K562 (cell line): Measurements from ENCODE around the gene KLC3.

ENCODE experiments used
- CEBPG ChIP-seq, 3 experiments: fragments of 200-800 bp in 1 of 3; sonication (Bioruptor generic) in 1 of 3; sonication (generic) in 1 of 3; formaldehyde crosslinking in 1 of 3; IDR thresholded peaks in 2 of 3; conservative IDR thresholded peaks in 1 of 3; 2 replicates each; pipeline versions ENCODE4 v1.6.1 to v1.8.0; 2016 to 2022; ENCODE audit warnings: missing compliant biosample characterization in 2 of 3, missing genetic modification characterization in 2 of 3, mild to moderate bottlenecking in 1 of 3, missing genetic modification reagents in 1 of 3
- CTCF ChIP-seq, 3 experiments: IDR thresholded peaks in 2 of 3; conservative IDR thresholded peaks in 1 of 3; 2 replicates each; pipeline ENCODE4 v1.5.1; 2011 to 2012; ENCODE audit warnings: low read length in 3 of 3, mild to moderate bottlenecking in 3 of 3, control low read depth in 2 of 3, improper control_type of control experiment in 1 of 3, inconsistent platforms in 1 of 3, low read depth in 1 of 3, mixed read lengths in 1 of 3, moderate library complexity in 1 of 3; ENCODE audit not compliant: insufficient read depth in 2 of 3
- MAFK ChIP-seq: IDR thresholded peaks from 2 replicates; pipeline ENCODE4 v1.6.1; 2011; ENCODE audit warnings: low read length, improper control_type of control experiment
- ZNF592 ChIP-seq: fragments of 450-650 bp; IDR thresholded peaks from 2 replicates; pipeline ENCODE4 v1.6.1; 2017; ENCODE audit warnings: antibody characterized with exemption, mild to moderate bottlenecking

GRCh38 chr19:45391871-45392665 is 51.5 kb downstream of the KLC3 start:
- TF ChIP-seq CEBPG (CRISPR knock-in tag; IDR thresholded peaks at IDR 0.05) (no peak), CEBPG (tag; conservative IDR thresholded peaks at IDR 0.05 in 1 of 2, IDR thresholded peaks at IDR 0.05 in 1 of 2) (no peak), ZNF592 (no peak), CTCF (IDR thresholded peaks at IDR 0.05 in 2 of 3, conservative IDR thresholded peaks at IDR 0.05 in 1 of 3; ENCODE audit: insufficient read depth in 2 of 3, low read depth in 1 of 3, low read length in 3 of 3) (no peak), MAFK (no peak)
